OCI-LY3 (cell line): ENCODE measurements around the gene NBEA.

ENCODE experiments used
- EZH2phosphoT487 ChIP-seq: fragments of 200-600 bp; shearing (Covaris generic); IDR thresholded peaks from 2 replicates; pipeline ENCODE4 v1.6.1; 2018; ENCODE audit warnings: antibody characterized with exemption, mixed run types, low read depth
- TF ChIP-seq, protein P1 (sequence below): fragments of 200-600, 300-600 bp; sonication (generic); IDR thresholded peaks from 2 replicates; pipeline ENCODE4 v1.5.1; 2014; ENCODE audit warnings: antibody characterized with exemption, low read length, low read depth

DNA sequence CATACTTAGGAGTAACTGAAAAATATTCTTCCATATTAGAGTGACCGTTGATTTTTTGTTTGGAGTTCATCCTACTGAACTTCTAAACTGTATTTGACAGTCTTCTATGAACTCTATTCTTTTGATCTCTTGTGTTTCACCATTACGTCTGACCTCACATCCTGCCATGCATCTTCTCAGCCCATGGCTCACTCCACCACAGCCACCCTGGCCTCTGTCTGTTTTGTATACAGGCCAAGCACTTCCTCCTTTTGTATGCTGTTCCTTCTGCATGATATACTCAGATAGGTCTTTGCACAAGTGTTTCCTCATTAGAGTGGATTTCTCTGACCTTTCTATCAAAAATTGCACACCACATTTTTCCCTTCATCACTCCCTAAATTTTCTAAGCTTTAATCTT lies 414.5 kb downstream of the NBEA start:
- TF ChIP-seq, protein P1, sequence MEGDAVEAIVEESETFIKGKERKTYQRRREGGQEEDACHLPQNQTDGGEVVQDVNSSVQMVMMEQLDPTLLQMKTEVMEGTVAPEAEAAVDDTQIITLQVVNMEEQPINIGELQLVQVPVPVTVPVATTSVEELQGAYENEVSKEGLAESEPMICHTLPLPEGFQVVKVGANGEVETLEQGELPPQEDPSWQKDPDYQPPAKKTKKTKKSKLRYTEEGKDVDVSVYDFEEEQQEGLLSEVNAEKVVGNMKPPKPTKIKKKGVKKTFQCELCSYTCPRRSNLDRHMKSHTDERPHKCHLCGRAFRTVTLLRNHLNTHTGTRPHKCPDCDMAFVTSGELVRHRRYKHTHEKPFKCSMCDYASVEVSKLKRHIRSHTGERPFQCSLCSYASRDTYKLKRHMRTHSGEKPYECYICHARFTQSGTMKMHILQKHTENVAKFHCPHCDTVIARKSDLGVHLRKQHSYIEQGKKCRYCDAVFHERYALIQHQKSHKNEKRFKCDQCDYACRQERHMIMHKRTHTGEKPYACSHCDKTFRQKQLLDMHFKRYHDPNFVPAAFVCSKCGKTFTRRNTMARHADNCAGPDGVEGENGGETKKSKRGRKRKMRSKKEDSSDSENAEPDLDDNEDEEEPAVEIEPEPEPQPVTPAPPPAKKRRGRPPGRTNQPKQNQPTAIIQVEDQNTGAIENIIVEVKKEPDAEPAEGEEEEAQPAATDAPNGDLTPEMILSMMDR, result no peak
- TF ChIP-seq EZH2phosphoT487, result no peak
